Nephron progenitor cell (in vitro differentiated cells): ENCODE results near the gene LHFPL2.
A peak's percentile ranks its signal among the peaks of the same experiment; 100 is the strongest.

Source experiments
- DNase-seq: peaks from one replicate; pipeline ENCODE4 v3.0.0; 2021
- H3K27ac Mint-ChIP-seq: 2 replicates; pipeline ENCODE4 v1.8.0; 2021; ENCODE audit warnings: mild to moderate bottlenecking, moderate library complexity, mixed read lengths
- H3K27me3 Mint-ChIP-seq: 2 replicates; pipeline ENCODE4 v1.8.0; 2021; ENCODE audit warnings: mild to moderate bottlenecking, low read depth, mixed read lengths; ENCODE audit not compliant: poor library complexity
- H3K36me3 Mint-ChIP-seq: 2 replicates; pipeline ENCODE4 v1.8.0; 2021; ENCODE audit warnings: low read depth, mixed read lengths
- H3K4me1 Mint-ChIP-seq: 2 replicates; pipeline ENCODE4 v1.8.0; 2021; ENCODE audit warnings: mixed read lengths
- H3K4me3 Mint-ChIP-seq: 2 replicates; pipeline ENCODE4 v1.8.0; 2021; ENCODE audit warnings: mild to moderate bottlenecking, moderate library complexity, mixed read lengths
- H3K9me3 Mint-ChIP-seq: 2 replicates; pipeline ENCODE4 v1.8.0; 2021; ENCODE audit warnings: mild to moderate bottlenecking, moderate library complexity, mixed read lengths
- TF ChIP-seq, protein P1 (sequence below): fragments of 200-600 bp; sonication (generic); IDR thresholded peaks from 2 replicates; pipeline ENCODE4 v1.5.0; 2021; ENCODE audit warnings: antibody characterized with exemption

The LHFPL2 gene

DNA sequence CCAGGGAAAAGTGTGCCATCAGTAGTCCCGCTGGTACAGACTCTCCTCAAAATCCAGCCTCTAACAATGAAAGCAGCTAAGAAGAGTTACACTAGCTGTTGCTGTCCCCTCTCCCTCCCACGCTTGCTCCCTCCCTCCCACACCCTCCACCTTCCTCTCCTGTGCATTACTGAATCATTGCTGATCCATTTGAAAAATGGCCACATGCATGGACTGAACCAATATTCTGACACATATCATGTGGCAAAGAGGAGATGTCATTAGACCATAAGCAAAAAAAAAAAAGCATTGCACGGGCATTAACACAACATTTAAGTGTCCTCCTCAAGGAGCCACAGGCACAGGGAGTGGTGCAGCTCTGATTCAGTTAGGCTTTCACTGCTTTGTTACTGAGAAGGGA is 37.9 kb downstream of the LHFPL2 start:
- H3K4me1 Mint-ChIP-seq = peaks cover 94% of the 10 kb centered on the region
- TF ChIP-seq, protein P1, sequence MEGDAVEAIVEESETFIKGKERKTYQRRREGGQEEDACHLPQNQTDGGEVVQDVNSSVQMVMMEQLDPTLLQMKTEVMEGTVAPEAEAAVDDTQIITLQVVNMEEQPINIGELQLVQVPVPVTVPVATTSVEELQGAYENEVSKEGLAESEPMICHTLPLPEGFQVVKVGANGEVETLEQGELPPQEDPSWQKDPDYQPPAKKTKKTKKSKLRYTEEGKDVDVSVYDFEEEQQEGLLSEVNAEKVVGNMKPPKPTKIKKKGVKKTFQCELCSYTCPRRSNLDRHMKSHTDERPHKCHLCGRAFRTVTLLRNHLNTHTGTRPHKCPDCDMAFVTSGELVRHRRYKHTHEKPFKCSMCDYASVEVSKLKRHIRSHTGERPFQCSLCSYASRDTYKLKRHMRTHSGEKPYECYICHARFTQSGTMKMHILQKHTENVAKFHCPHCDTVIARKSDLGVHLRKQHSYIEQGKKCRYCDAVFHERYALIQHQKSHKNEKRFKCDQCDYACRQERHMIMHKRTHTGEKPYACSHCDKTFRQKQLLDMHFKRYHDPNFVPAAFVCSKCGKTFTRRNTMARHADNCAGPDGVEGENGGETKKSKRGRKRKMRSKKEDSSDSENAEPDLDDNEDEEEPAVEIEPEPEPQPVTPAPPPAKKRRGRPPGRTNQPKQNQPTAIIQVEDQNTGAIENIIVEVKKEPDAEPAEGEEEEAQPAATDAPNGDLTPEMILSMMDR = no peak
- H3K4me3 Mint-ChIP-seq = peak overlapping the region; percentile 44
- H3K27me3 Mint-ChIP-seq = no peaks in the 10 kb centered on the region
- DNase-seq = no peak
- no peaks in the 10 kb centered on the region for H3K9me3 Mint-ChIP-seq
- H3K27ac Mint-ChIP-seq = peak overlapping the region; percentile 98
- H3K36me3 Mint-ChIP-seq = peaks cover 50% of the 10 kb centered on the region

DNA sequence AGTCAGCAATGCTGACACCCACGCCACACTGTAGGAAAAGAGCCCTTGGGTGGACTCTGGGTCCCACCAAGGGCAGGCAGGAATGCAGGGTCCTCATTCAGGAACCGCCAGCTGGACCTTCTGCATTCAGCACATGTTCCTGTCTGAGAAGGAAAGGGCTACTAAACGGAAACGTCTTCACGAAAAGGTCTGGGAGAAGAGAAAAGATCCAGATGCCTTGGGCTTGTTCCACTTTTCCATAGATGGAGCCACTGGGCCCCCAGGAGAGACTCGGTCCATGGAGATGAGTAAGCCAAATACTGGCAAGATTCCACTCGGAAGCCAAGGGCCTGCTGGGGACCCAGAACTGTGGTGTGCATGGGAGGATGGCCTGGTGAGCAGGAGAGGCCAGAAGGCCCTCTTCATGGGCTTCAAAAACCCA is 38.4 kb downstream of the LHFPL2 start:
- no peak for DNase-seq
- Mint-ChIP-seq H3K4me3 (no peak overlapping the region), H3K27ac (peak overlapping the region; percentile 98), H3K36me3 (peaks cover 47% of the 10 kb centered on the region), H3K27me3 (no peaks in the 10 kb centered on the region), H3K4me1 (peaks cover 94% of the 10 kb centered on the region), H3K9me3 (no peaks in the 10 kb centered on the region)
- TF ChIP-seq, protein P1 = no peak

DNA sequence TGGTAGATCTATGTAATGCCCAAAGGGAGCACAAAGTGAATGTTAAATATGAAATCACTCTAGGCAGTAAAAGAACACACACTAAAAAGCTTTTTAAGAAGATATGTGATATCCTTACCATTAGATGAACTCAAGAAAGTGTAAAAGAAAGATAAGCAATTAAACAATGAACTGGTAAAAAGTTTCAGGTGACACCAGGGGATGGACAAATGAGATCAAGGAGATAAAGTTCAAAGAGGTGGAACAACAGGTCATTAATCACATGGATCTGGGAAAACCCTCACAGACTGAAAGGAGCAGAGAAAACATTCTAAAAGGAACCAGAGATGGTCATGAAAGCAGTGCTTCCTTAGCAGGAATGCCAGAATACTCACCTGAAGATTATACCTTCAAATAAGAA is 40.7 kb downstream of the LHFPL2 start:
- Mint-ChIP-seq H3K27me3 (no peaks in the 10 kb centered on the region), H3K4me3 (peak overlapping the region; percentile 6), H3K27ac (peak overlapping the region; percentile 88), H3K4me1 (peaks cover 92% of the 10 kb centered on the region), H3K36me3 (peaks cover 49% of the 10 kb centered on the region), H3K9me3 (no peaks in the 10 kb centered on the region)
- TF ChIP-seq, protein P1 = no peak
- no peak for DNase-seq

DNA sequence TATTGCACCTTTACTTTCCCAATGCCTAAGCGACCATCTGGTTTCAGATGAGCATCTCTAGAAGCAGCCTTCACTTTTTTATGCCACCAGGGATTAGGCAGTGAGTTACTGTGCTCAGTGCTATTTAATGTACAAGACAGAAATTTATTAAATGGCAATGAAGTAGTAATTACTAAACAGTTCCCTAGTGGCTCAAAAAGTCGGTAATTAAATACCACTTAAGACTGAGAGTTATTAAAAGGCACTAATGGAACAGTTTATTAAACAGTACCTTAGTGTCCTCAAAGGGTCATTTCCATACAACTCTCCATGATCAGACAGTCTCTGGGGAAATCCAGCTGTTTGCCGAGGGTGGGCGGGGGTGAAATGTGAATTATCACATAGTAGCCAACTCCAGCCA is 42.3 kb downstream of the LHFPL2 start:
- H3K4me1 Mint-ChIP-seq = peaks cover 91% of the 10 kb centered on the region
- no peaks in the 10 kb centered on the region for H3K27me3 Mint-ChIP-seq
- DNase-seq = no peak
- TF ChIP-seq, protein P1 = no peak
- H3K4me3 Mint-ChIP-seq = no peak overlapping the region
- no peak overlapping the region for H3K27ac Mint-ChIP-seq
- no peaks in the 10 kb centered on the region for H3K9me3 Mint-ChIP-seq
- peaks cover 49% of the 10 kb centered on the region for H3K36me3 Mint-ChIP-seq

DNA sequence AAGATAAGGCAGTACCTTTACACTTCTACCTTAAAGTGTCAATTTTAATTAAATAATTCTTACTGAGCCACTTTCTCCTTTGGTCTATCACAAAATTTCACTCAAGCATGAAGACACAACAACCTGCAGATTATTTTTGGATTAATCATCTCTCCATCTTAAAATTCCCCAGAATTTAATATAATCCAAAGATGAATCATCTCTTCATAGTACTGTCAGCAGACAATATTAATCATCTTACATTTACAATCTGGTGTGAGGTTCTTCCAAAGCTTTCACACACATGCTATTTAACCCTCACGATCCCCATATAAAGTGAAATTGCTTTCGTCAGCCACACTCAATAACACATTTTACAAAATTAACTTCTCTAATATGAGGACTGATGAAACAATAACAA is 43.0 kb downstream of the LHFPL2 start:
- Mint-ChIP-seq H3K4me1 (peaks cover 91% of the 10 kb centered on the region), H3K9me3 (no peaks in the 10 kb centered on the region), H3K27me3 (no peaks in the 10 kb centered on the region), H3K4me3 (no peak overlapping the region), H3K36me3 (peaks cover 49% of the 10 kb centered on the region), H3K27ac (peak overlapping the region; percentile 94)
- DNase-seq = no peak
- TF ChIP-seq, protein P1 = no peak

DNA sequence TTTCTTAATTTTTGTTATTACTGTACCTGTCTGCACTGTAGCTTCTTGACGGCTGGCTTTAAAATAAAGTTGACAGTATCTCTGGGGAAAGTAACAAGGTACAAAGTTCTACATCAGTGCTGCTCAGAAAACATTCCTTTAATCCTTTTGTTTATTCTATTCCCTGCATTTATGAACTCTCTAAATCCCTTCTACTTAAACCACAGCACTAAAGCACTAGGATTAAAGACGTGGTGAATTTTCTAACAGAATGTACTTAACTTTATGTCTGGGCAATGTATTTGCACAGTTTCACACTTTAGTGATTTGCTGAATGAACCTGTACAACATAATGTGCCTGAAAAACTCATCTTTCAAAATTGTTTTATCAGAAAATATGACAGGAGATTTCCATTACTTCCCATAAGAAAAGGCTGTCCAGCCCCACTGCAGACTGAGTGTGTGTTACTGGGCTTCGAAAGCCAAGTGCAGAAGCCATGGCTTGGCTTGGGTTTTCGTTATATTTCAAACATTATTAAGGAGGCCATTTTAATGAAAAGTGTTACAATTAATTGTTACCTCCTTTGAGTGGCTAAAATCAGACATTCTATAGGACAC is 43.8 kb downstream of the LHFPL2 start:
- H3K4me1 Mint-ChIP-seq = peaks cover 91% of the 10 kb centered on the region
- TF ChIP-seq, protein P1 = no peak
- no peaks in the 10 kb centered on the region for H3K9me3 Mint-ChIP-seq
- peak overlapping the region; percentile 16 for H3K4me3 Mint-ChIP-seq
- no peaks in the 10 kb centered on the region for H3K27me3 Mint-ChIP-seq
- no peak for DNase-seq
- H3K36me3 Mint-ChIP-seq = peaks cover 43% of the 10 kb centered on the region
- peak overlapping the region; percentile 79 for H3K27ac Mint-ChIP-seq
